Sigmoid colon (tissue), 7 donors: ENCODE results near the gene NIN. TPM values are rescaled to one million over a fixed set of nuclear protein-coding genes. Genes with fewer than 3 reads are reported as not detected.

Experiments
- DNase-seq: peaks from one replicate; pipeline ENCODE4 v3.0.0-alpha.2; 2019
- H3K27ac ChIP-seq, 4 donors: fragments of 200-600 bp; sonication (generic); one replicate each; pipeline ENCODE4 v1.5.1; 2016 to 2019; ENCODE audit warnings: mild to moderate bottlenecking in 1 of 4
- H3K27me3 ChIP-seq, 3 donors: fragments of 200-600 bp; sonication (generic); one replicate each; pipeline ENCODE4 v1.5.1; 2019; ENCODE audit warnings: mild to moderate bottlenecking in 1 of 3
- H3K36me3 ChIP-seq, 4 donors: fragments of 200-600 bp; sonication (generic); one replicate each; pipeline ENCODE4 v1.5.1; 2016 to 2019
- H3K4me1 ChIP-seq, 4 donors: fragments of 200-600 bp; sonication (generic); one replicate each; pipeline ENCODE4 v1.5.1; 2017 to 2019
- H3K4me3 ChIP-seq, 4 donors: fragments of 200-600 bp; sonication (generic); one replicate each; pipeline ENCODE4 v1.5.1; 2017 to 2019; ENCODE audit warnings: mild to moderate bottlenecking in 2 of 4, moderate library complexity in 1 of 4
- H3K9me3 ChIP-seq, 4 donors: fragments of 200-600 bp in 3 of 4; sonication (generic) in 3 of 4; one replicate each; pipeline versions ENCODE4 v1.5.1 to v1.6.1; 2013 to 2019
- EP300 ChIP-seq, 4 donors: sonication (generic); formaldehyde crosslinking; IDR thresholded peaks; one replicate each; pipeline ENCODE4 v1.6.1; 2017; ENCODE audit warnings: antibody characterized with exemption in 4 of 4
- POLR2A ChIP-seq, 2 donors: fragments of 450-650 bp; IDR thresholded peaks; one replicate each; pipeline ENCODE4 v1.6.1; 2016; ENCODE audit warnings: antibody characterized with exemption in 2 of 2, mild to moderate bottlenecking in 2 of 2, moderate library complexity in 2 of 2
- POLR2AphosphoS5 ChIP-seq, 4 donors: sonication (generic); formaldehyde crosslinking; IDR thresholded peaks; one replicate each; pipeline ENCODE4 v1.6.1; 2017; ENCODE audit warnings: antibody characterized with exemption in 4 of 4
- WGBS, 2 donors: extraction: QIAGEN DNeasy Blood & Tissue Kit; methylation state at CpG; one replicate each; pipeline ENCODE4 v1.1.7; 2013; 5-methylcytosine and 5-hydroxymethylcytosine counted together
- intact Hi-C: fragments of 100-400 bp; cut with DNase I; formaldehyde crosslinking; loops from one replicate; pipeline ENCODE4 v1.15.1; 2023
- polyA plus RNA-seq, 3 donors: library from polyadenylated mRNA; stranded (reverse); fragments of 200-250 nt; gene quantifications; one replicate each; pipeline ENCODE4 v1.2.3, GENCODE V29; 2013
- total RNA-seq, 4 donors: library from RNA; depleted of rRNA; stranded (reverse); fragments of >200 nt; gene quantifications; one replicate each; pipeline ENCODE4 v1.1.0, GENCODE V29; 2016
- TF ChIP-seq, protein P1 (sequence below), 4 experiments: fragments of 450-650 bp in 3 of 4; fragments of 200-600 bp in 1 of 4; IDR thresholded peaks; one replicate each; pipeline ENCODE4 v1.5.1; 2016 to 2019; ENCODE audit warnings: antibody characterized with exemption in 4 of 4, mild to moderate bottlenecking in 3 of 4, moderate library complexity in 2 of 4
- donor health status: healthy with polysubstance abuse.
- donor health status: Bipolar disorder and iron deficiency.
- donor health status: healthy.

The NIN gene
- total and polyA plus RNA-seq, 7 donors = 3.6 to 38.2 (median 20.7) TPM

GRCh38 chr14:50844391-50844790 lies 13.4 kb upstream of the NIN start:
- Histone ChIP-seq H3K36me3 (no peaks in the 10 kb centered on the region), H3K27me3 (no peaks in the 10 kb centered on the region), H3K27ac (no peak overlapping the region), H3K4me1 (peaks cover 0 to 5% (median 0%) of the 10 kb centered on the region in 4 donors), H3K9me3 (no peaks in the 10 kb centered on the region), H3K4me3 (no peak overlapping the region)
- intact Hi-C loops = no loop called here
- DNase-seq = no peak
- WGBS, 2 donors = 92 to 96% methylated on average over 2 of the region's 2 CpGs
- no peak for TF ChIP-seq POLR2A (IDR thresholded peaks at IDR 0.05)
- TF ChIP-seq, protein P1, sequence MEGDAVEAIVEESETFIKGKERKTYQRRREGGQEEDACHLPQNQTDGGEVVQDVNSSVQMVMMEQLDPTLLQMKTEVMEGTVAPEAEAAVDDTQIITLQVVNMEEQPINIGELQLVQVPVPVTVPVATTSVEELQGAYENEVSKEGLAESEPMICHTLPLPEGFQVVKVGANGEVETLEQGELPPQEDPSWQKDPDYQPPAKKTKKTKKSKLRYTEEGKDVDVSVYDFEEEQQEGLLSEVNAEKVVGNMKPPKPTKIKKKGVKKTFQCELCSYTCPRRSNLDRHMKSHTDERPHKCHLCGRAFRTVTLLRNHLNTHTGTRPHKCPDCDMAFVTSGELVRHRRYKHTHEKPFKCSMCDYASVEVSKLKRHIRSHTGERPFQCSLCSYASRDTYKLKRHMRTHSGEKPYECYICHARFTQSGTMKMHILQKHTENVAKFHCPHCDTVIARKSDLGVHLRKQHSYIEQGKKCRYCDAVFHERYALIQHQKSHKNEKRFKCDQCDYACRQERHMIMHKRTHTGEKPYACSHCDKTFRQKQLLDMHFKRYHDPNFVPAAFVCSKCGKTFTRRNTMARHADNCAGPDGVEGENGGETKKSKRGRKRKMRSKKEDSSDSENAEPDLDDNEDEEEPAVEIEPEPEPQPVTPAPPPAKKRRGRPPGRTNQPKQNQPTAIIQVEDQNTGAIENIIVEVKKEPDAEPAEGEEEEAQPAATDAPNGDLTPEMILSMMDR (IDR thresholded peaks at IDR 0.05) = no peak
- no peak for TF ChIP-seq EP300 (IDR thresholded peaks at IDR 0.05)
- TF ChIP-seq POLR2AphosphoS5 (IDR thresholded peaks at IDR 0.05) = no peak

DNA sequence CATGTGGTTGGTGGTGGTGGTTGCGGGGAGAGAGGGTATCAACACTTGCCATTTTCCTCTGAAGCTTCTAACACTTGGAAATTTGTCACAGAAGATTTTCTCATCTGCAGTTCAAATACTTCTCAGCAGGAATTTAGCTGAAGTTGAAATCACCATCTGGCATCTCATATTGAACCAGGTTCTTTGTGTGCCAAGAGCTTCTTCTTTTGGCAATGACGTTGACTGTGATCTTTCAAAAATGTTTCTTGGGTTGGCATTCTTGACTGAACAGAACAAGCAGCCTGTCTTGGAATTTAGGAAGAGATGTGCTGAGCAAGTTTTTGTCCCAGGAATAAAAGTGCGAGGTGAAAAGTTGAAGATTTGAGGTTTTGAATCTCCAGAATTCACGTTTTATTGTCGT lies 8.7 kb upstream of the NIN start:
- Histone ChIP-seq H3K9me3 (no peaks in the 10 kb centered on the region), H3K4me3 (no peak overlapping the region), H3K27ac (no peak overlapping the region), H3K4me1 (no peaks in the 10 kb centered on the region), H3K27me3 (no peaks in the 10 kb centered on the region), H3K36me3 (no peaks in the 10 kb centered on the region)
- WGBS, 2 donors = 93 to 94% methylated on average over 5 of the region's 5 CpGs
- DNase-seq = no peak
- intact Hi-C loops = no loop called here
- no peak for TF ChIP-seq POLR2A (IDR thresholded peaks at IDR 0.05)
- TF ChIP-seq, protein P1 (IDR thresholded peaks at IDR 0.05) = no peak
- no peak for TF ChIP-seq POLR2AphosphoS5 (IDR thresholded peaks at IDR 0.05)
- no peak for TF ChIP-seq EP300 (IDR thresholded peaks at IDR 0.05)

DNA sequence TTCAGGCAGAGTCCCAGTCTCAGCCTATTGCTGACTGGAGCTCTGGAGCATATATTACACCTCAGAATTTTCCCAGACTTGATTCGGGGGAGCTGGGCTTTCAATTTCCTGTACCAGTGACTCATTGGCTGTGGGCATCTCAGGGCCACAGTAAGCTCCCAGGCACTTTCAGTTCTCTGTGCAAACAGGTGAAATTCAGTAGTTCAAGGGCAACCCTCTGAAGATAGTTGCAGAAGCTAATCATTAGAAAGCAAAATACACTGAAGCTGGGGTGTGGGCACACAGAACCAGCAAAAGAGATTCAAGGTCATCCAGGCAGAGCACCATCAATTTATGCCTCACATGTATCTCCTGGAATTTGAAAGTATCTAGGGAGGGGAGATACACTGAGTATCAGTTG lies 8.1 kb upstream of the NIN start:
- Histone ChIP-seq H3K4me1 (no peaks in the 10 kb centered on the region), H3K9me3 (no peaks in the 10 kb centered on the region), H3K27ac (no peak overlapping the region), H3K36me3 (no peaks in the 10 kb centered on the region), H3K4me3 (no peak overlapping the region), H3K27me3 (no peaks in the 10 kb centered on the region)
- intact Hi-C loops = no loop called here
- 20 to 41% methylated on average over 1 of the region's 1 CpG for WGBS, 2 donors
- TF ChIP-seq, protein P1 (IDR thresholded peaks at IDR 0.05) = no peak
- TF ChIP-seq POLR2A (IDR thresholded peaks at IDR 0.05) (no peak), EP300 (IDR thresholded peaks at IDR 0.05) (no peak), POLR2AphosphoS5 (IDR thresholded peaks at IDR 0.05) (no peak)
- DNase-seq = no peak

- intact Hi-C loops = no loop called here
- DNase-seq = no peak
- H3K27ac ChIP-seq = no peak overlapping the region
- no peaks in the 10 kb centered on the region for H3K36me3 ChIP-seq
- 87% methylated on average over 2 of the region's 2 CpGs for WGBS, 2 donors
- H3K9me3 ChIP-seq = no peaks in the 10 kb centered on the region
- H3K4me1 ChIP-seq = no peaks in the 10 kb centered on the region
- H3K4me3 ChIP-seq = no peak overlapping the region
- TF ChIP-seq POLR2AphosphoS5 (IDR thresholded peaks at IDR 0.05) (no peak), POLR2A (IDR thresholded peaks at IDR 0.05) (no peak), EP300 (IDR thresholded peaks at IDR 0.05) (no peak)
- TF ChIP-seq, protein P1 (IDR thresholded peaks at IDR 0.05) = no peak
- no peaks in the 10 kb centered on the region for H3K27me3 ChIP-seq
Measured at GRCh38 chr14:50837850-50838470, 7.0 kb upstream of the NIN start.

- H3K27me3 ChIP-seq = no peaks in the 10 kb centered on the region
- intact Hi-C loops = no loop called here
- H3K4me1 ChIP-seq = no peaks in the 10 kb centered on the region
- H3K36me3 ChIP-seq = no peaks in the 10 kb centered on the region
- H3K27ac ChIP-seq = no peak overlapping the region
- DNase-seq = no peak
- WGBS, 2 donors = 84 to 90% methylated on average over 10 of the region's 10 CpGs
- H3K4me3 ChIP-seq = no peak overlapping the region
- H3K9me3 ChIP-seq = no peaks in the 10 kb centered on the region
- no peak for TF ChIP-seq EP300 (IDR thresholded peaks at IDR 0.05)
- no peak for TF ChIP-seq POLR2AphosphoS5 (IDR thresholded peaks at IDR 0.05)
- TF ChIP-seq, protein P1 (IDR thresholded peaks at IDR 0.05) = no peak
- no peak for TF ChIP-seq POLR2A (IDR thresholded peaks at IDR 0.05)
Measured at GRCh38 chr14:50837271-50837670, 6.3 kb upstream of the NIN start.
